NCI-H2227 treated with DMSO at 0.1 percent for 48 hours (cell line): ENCODE measurements around the gene ALG2.
"Not testable (repeated sequence)": the region's sequence is repeated elsewhere in the genome, so short reads cannot be mapped to it uniquely, and the experiment has no call there.

Experiments used
- DNase-seq: peaks from one replicate; lab custom pipeline; 2025; lab: John Stamatoyannopoulos, UW

The ALG2 gene

DNA sequence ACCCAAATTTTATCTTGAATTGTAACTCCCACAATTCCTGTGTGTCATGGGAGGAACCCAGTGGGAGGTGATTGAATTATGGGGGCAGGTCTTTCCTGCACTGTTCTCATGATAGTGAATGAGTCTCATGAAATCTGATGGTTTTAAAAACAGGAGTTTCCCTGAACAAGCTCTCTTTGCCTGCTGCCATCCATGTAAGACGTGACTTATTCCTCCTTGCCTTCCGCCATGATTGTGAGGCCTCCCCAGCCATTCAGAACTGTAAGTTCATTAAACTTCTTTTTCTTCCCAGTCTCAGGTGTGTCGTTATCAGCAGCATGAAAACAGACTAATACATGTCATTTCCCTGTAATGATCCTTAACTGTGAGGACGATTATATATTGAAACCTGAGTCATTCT is 16.1 kb upstream of the ALG2 start:
- not testable (repeated sequence) for DNase-seq

DNA sequence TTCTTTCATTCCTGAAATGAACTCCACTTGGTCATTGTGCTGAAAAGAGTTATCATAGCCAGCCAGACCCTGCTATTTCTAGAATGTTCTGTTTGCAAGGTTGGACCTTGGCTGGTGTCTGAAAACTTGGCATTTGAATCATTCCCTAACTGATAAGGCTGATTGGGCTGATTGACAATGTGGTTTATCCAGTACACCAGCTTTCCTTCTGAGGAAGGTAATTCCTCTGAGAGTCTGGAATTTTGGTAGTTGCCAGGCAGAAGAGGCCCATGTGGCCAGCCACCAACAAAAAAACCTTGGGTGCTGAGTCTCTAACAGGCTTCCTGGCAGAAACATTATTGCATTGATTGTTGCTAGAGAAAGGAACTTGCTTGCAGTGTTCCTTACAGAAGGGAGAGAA is 15.6 kb upstream of the ALG2 start:
- DNase-seq: no peak

DNA sequence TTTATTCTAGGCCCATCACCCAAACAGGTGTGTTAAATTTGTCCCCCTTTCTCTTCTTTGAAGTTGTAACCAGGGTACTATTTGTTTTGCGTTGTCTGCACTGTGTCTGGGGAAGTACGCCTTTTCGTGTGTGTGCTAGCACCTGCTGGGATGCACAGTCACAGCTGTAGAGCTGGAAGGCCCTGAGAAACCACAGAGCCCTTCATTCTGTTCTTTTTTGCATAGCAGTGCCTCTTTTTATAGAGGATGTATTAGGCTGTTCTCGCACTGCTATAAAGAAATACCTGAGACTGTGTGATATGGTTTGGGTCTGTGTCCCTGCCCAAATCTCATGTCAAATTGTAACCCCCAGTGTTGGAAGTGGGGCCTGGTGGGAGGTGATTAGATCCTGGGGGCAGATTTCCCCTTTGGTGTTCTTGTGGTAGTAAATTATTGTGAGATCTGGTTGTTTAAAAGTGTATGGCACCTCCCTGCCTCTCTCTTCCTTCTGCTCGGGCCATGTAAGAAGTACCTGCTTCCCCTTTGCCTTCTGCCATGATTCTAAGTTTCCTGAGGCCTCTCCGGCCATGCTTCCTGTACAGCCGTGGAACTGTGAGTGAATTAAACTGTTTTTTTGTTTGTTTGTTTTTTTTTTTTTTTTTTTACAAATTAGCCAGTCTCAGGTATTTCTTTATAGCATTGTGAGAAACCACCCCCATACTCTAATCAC is 14.3 kb upstream of the ALG2 start:
- DNase-seq: no peak

DNA sequence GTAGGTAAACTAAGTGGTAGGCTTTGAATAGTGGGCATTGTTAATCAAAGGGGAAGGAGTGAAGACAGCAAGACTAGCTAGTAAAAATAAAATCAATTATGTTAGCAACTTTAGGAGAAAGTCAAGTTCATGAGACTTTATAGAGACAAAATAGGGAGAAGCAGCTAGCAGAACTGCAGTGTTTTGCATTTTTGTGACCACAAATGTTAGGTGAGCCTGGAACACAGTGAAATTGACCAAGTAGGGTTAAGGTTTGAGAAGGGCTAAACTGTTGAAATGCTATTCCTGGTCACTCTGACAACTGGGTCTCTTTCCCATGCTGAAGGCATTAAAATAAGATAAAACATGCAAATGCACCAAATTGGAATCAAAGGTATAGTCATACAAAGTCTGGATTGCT is 13.3 kb upstream of the ALG2 start:
- DNase-seq: no peak

DNA sequence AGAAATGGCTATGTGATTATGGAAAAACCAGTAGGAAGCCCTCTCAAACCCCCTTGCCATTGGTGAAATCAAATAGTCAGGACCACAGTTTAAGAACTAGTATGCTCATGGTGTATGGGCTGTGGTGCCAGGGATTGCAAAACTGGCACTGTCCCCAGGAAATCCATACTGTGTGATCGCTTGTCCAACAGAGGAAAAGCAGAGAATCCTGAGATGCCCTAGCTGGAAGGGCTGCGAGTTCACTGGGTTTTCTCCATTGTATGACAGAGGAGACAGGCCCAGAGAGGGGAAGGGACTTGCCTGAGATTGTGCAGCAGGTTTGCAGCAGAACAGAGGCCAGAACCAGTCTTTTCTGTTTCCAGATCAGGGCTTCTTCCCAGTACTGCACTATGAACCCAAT is 12.9 kb upstream of the ALG2 start:
- DNase-seq: no peak

DNA sequence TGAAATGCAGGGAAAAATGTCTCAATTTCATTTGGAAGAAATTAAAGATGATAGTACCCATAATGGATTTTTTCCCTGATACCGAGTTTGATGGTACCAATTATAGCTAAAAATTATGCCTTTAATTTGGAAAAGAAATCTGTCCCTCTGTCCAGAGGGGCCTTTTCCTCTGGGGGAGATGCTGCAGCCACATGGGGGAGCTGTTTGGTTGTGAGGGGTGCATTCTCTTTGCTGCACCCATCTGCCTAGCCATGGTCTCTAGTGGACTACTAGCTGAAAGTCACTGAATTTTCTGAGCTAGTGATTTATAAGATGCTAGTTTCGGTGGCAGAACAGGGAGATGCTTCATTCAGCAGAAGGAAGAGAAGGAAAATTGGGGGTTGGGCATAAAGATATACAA is 10.0 kb upstream of the ALG2 start:
- no peak for DNase-seq

DNA sequence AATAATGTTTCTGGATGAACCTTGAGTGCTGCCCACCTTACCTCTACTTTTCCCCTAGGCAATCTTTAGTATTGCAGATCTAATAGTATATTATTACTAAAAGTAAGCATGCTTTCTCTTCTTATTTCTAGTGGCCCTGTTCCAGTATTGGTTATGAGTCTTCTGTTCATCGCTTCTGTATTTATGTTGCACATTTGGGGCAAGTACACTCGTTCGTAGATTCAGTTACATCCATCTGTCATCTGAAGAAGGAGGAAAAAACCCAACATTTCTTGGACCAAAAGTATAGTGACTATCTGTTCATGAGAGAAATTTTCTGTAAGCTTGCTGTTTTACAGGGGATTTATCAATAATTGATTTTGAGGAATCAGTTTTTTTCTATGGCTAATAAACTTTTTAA is 8.5 kb upstream of the ALG2 start:
- no peak for DNase-seq

DNA sequence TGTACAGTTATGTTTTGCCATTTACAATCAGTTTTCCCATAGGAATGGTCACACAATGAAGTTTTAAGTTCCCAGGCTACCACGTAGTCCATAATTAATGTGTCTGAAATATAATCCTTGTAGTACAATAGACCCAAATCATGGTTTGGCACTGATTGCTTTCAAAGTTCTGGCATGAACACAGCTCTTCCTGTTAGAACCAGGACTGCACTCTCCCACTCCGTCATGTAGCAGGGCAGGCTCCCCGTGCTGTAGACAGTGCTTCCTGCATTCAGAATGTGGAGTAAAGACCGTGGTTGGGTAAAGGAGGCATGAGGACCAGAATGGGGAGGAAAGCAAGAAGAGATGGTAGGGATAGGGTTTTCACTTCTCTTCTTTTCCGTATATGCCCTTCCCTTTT is 4.3 kb upstream of the ALG2 start:
- DNase-seq: no peak

DNA sequence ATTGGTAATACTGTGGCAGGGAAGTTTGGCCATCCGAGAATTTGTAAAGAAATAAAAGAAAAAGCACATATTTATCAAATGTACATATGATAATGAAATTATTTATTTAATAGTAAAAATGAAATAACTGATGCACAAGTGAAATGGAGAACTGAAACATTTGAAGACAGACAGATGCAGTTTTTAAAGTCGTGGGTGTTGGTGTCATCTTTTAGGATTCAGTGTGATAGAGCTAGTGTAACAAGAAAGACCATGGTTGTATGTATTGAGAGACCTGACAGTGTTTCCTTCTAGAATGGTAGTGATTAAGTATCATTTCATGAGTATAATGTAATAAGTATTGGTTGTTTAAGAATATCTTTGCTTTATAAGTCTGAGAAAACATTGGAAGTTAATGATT is 2.7 kb upstream of the ALG2 start:
- no peak for DNase-seq

DNA sequence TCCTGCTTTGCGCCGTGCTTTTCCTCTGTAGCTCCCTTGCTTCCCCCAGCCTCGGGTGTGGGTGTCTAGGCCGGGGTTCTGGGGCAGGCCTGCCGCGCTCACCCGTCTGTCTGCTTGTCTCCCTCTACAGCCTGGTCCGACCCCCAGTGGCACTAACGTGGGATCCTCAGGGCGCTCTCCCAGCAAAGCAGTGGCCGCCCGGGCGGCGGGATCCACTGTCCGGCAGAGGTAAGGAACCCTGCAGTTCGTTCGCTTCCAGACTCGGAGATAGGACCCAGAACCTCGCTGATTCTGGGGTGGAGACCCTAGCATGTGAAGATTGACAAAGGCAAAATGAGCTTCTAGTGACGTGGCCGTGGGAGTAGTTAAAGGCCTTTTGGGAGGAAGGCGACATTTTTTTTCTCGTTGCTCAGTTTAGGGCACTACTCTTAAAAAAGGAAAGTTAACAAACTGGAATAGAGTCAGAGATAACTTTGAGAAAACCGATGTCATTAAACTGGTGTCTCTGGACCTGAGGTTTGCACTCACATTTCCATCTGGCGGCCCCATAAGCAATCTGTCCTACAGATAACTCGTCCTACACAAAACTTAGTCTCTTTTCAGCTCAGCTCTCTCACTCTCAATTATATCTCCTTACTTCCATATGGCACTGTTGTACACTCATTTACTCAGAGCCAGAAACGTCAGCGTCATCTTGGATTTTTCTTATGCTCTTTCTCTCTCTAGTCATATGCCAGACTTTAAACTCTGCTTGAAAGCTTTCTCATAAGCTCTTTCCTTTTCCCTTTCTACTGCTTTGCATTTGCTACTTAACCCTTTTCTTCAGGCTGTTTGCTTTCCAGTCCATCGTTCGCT is 901 bp upstream of the ALG2 start:
- DNase-seq: no peak

DNA sequence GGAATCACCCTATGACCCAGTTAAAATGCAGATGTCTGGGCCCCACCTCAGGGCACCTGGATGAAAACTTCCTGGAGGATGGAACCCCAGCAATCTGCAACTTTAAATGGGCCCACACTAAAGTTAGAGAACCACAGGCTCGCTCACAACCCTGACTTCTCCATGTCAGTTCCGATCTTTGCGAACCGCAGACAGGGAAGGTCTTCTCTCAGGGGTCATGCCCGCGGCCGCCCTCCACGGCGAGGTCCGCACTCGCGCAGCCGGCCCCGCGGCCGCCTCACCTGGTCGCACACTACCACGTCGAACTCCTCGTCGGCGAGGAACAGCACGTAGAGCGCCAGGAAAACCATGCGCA is 499 bp downstream of the ALG2 start:
- DNase-seq: no peak

DNA sequence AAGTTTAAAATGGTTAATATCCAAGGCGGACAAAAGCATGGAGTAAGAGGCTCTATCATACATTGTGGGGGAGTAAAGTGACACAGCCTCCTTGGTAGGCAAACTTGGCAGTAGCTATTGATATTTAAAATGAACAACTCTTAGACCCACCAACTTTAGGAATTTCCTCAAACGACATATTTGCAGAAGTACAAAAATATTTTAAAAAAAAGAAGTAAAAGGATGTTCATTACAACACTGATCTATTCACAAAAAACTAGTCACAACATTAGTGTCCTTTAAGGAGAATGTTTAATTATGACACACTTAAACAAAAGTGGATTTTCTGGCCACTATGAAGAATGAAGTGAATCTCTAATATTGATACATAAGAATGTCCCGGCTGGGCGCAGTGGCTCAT is 1.7 kb downstream of the ALG2 start:
- no peak for DNase-seq

DNA sequence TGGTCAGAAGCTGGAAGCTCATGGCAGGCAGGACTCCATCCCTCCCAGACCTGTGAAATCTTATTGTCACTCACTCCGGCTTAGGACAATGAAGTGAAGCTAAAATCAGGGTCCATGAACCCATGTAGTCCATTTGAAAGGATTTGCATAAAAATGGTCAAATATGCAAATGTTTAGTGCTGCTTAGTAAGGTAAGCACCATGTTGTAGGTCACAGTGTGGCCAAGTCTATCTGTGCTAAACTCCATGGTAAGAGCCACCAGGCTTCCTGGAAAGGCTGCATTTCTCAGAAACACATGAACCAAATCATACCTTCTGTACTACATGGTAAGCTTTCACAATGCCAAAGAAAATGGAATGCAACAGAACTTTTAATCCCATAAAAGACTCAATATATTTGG is 5.7 kb downstream of the ALG2 start:
- no peak for DNase-seq

DNA sequence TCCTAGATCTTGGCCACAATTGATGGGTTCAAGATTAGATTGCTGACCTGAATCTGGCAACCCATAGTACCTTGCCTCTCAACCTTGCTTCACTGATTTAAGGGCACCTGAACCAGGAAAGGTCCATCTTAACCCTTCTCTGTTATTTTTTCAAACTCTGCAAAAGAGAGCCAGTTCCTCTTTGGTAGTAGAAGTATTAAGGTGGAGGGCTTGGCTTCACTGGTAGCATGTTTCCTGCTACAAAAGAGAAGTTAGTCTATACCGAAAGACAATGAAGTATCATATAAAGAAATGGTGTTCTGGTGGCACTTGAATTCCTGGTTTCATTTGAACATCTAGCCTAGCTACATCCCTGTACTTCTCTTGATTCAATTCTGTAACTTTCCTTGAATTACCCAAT is 8.5 kb downstream of the ALG2 start:
- DNase-seq: no peak

DNA sequence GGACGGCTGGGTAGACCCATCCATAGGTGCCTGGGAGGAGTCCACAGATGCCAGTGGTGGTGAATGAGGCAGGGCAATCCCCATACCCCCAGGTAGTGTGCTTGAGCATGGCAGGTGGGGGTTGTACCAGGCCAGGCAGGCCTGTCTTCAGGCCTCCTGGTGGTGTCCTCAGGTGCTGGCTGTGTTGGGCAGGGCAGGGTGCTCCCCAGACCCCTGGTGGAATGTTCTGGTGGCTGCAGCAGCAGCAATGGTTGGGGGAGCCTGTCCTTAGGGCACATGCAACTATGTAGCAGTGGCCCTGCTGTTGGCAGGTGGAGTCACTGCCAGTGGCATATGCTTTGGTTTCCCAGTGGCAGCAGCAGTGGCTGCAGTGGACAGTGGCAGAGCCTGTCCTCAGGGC is 10.0 kb downstream of the ALG2 start:
- no peak for DNase-seq

DNA sequence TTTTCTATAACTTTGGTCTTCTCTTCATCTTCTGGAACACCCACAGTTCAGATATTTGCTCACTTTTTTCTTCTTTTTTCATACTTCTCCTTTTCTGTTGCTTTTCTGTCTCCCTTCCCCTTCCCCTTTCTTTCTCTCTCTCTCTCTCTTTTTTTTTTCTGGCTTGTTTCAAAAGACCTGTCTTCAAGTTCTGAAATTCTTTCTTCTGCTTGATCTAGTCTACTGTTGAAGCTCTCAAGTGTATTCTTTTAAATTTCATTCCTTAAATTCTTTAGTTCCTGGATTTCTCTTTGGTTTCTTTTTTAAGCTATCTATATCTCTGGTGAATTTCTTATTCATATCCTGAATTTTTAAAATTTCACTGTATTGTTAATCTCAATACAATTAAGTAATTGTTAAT is 11.2 kb downstream of the ALG2 start:
- no peak for DNase-seq

DNA sequence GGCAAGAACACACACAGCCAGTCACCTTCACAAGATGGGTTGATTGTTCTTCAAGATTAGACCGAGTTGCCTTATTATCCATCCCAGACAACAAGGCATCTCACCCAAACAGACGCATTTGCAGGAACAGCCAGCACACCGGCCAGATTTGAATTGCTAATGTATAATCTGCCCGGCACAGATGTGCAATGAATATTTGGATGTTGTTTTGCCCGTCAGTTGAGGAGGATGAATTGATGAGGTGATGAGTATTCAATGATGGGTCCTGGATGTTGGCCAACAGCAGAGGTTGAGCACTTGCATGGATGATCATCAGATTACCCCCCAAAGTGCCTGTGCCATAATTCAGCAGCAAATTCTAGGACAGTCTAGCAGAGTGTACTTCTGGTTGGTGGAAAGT is 20.1 kb downstream of the ALG2 start:
- DNase-seq: no peak

DNA sequence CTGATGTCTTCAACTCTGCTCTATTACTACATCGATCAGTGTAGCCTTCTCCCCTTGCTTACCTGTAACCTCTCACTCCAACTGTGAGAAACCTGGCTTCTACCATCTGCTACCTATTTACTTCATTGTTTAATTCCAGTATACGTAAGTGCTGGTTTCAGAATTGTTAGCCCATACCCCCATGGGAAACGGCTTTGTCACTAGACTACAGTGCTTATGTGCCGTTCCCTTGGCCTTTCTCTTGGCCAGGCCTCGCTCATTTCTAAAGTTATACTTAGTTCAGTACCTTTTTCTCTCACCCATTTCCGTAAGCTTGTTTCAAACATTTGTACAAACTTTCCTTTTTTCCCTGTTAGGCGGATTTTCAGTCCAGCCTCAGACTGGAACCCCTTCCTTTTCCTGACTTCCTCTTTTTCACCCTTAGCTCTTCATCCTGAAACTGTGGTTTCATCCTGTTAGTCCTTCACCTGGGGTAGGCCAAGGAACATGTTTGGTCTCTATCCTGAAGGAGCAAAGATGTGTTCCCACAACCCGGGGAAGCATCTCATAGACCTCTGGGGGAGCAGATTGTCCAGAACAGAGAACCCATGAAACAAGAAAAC is 21.7 kb downstream of the ALG2 start:
- no peak for DNase-seq

DNA sequence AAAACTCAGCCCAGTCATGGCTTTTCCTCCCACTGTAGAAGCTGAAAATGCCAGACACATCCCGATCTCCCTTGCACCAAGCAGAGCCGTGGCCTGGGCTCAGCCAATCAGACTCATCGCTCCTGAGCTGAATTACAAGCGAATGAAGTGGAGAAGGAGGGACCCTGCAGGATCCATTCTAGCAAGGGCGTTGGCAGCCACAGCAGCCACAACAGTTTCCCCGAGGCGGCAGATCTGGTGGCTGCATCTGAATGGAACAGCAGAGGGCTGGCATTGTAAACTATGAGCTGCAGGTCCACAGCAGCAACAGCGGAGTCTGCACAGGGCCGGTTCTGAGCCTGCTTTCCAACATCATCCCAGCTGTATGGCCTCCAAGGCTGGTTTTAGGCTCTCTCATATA is 23.8 kb downstream of the ALG2 start:
- DNase-seq: peak; percentile 15

DNA sequence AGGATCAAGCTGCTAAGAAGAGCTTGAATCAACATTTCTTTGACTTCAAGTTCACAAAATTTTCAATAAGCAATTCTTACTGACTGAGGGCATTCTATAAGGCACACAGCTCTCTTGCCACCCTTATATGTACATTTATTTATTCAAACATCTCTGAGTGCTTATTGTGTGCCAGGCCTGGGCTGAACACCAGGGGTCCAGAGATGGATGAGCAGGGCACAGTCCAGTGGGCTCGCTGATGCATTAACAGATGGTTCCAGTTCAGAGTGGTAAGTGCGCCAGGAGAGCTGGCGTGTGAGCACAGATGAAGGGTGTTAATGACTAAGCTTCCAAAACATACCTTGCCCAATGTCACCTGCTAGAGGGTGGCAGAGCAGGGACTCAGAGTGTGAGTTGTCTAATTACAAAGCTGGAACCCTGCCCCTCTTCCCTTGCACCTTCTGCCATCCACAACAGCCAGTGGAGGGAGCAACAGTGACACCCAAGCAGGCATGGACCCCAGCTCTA is 24.6 kb downstream of the ALG2 start:
- DNase-seq: no peak

DNA sequence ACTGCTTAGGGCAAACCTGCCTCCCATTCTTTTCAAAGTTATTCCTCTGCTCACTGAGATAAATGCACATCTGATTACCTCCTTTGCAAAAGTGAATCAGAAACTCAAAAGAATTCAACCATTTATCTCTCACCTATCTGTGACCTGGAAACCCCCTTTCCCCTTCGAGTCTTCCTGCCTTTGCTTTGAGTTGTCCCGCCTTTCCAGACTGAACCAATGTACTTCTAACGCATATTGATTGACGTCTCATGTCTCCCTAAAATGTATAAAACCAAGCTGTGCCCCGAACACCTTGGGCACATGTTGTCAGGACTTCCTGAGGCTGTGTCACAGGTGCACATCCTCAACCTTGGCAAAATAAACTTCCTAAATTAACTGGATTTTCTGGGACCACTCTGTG is 25.3 kb downstream of the ALG2 start:
- DNase-seq: not testable (repeated sequence)

DNA sequence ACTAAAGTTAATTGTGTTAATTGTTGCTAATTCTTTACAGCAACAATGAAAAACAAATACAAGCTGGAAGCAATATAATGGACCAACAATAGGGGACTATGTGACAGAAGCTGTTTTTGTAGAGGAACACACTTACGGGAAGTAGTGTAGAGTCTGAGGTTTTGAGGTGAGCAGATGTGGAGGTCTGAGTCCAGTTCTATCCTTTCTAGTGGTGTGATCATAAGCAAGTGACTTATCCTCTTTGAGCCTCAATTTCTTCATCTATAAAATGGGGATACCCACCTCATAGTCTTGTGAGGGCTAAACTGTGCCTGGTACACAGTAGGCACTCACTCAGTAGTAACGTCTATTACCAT is 28.3 kb downstream of the ALG2 start:
- no peak for DNase-seq

DNA sequence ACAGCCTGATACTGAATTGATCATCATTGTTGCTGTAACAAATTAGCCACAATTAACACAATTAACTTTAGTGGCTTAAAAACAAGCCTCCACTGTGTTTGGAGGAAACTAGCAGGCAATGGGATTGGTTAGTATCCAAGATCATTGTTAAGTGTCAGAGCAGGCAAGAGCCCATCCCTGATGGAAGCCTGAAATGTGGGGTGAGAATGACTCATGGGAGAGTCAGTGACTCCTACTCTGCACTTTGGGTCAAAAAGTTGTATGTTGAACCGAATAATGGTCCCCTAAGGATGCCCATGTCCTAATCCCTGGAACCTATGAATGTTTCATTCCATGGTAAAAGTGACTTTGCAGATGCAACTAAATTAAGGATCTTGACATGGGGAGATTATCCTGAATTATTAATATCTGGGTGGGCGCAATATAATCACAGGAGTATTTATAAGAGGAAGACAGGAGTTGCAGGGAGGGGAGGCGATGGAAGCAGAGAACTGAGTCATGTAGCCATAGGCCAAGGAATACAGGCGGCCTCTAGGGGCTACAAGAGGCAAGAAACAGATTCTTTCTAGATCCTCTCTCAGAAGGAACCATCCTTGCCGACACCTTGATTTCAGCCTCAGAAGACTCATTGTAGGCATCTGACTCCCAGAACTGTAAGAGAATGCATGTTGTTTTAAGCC is 28.8 kb downstream of the ALG2 start:
- DNase-seq: no peak
